ENCODE results near the gene LCA5L.
A peak's percentile ranks its signal among the peaks of the same experiment; 100 is the strongest.
"Not testable (repeated sequence)": the region's sequence is repeated elsewhere in the genome, so short reads cannot be mapped to it uniquely, and the experiment has no call there.

LCA5L gene

GRCh38 chr21:39451332-39452206, 6.0 kb upstream of the LCA5L start, which contains the start of gene SH3BGR:
SH3BGR (plus strand) TSS chr21:39451970; CDS start chr21:39452097, 127 bp downstream.
- no peak for DNase-seq (ENCODE audit: low read depth in 2 of 2)

DNA sequence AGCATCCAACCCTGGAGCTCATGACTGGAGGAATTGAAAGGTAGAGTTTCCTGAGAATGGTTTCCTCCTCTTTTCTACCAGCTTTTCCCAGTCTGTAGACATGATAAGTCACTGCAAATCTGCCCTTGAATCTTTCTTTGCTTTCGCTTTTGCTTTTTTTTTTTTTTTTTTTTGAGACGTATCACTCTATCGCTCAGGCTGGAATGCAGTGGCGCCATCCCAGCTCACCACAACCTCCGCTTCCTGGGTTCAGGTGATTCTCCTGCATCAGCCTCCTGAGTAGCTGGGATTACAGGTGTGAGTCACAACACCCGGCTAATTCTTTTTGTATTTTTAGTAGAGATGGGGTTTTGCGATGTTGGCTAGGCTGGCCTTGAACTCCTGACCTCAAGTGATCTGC, 1.7 kb upstream of the LCA5L start:
- no peak for DNase-seq (ENCODE audit: low read depth in 2 of 2)

- DNase-seq (ENCODE audit: low read depth in 2 of 2): no peak
Measured at GRCh38 chr21:39444421-39445180, 977 bp downstream of the LCA5L start.

- DNase-seq (ENCODE audit: low read depth in 2 of 2): no peak
Measured at GRCh38 chr21:39441502-39442475, 3.8 kb downstream of the LCA5L start.

DNA sequence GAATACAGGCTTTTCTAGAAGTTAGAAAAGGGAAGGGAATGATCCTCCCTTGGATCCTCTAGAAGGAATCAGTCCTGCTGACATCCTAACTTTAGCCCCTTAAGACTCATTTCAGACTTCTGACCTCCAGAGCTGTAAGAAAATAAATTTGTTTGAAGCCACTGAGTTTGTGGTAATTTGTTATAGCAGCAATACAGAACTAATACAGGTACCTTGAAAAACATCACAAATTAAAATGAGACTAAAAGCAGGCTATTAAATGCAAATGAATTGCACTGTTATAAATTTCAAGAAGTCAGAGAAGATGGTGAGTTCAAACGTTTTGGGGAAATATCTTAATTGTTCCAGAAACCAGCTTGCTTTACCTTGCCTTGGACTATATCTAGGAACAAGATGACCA, 6.3 kb downstream of the LCA5L start:
- DNase-seq (ENCODE audit: low read depth in 2 of 2): no peak

DNA sequence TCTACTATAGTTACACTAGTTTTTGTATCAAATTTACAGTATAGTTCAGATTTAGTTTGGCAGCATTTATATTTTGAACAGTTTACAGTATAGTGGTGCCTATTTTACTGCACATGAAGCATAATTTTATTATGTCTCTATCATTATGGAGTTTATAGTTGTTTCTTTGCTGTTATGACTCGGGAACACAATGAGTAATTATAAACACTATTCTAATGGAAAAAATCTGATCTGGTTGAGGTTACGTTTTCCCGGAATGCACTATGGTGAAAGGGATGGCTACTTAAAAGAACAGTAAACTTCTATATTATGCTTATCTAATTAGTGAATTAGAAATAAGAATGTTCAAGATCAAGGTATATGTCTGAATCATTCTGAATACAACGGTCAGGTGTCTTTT, 10.6 kb downstream of the LCA5L start:
- no peak for DNase-seq (ENCODE audit: low read depth in 2 of 2)

- no peak for DNase-seq (ENCODE audit: low read depth in 2 of 2)
Measured at GRCh38 chr21:39430954-39431353, 14.6 kb downstream of the LCA5L start.

DNA sequence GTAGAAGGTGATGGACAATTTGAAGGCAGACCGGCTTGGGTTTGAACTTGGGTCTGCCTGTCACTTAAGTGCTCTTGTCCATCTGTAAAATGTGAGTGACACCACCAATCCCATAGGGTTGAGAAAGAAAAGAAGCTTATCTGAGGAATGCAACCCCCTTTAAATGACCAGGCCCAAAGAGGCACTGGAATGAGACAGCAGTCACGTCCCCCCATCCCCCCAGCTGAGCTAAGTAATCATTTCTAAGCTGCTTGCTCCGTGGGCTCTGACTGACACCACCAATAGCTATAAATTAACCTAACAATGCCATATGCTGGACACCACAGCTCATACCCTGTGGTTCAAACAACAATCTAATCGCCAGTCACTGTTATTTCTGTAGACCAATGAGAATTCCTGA, 15.1 kb downstream of the LCA5L start:
- no peak for DNase-seq (ENCODE audit: low read depth in 2 of 2)

DNA sequence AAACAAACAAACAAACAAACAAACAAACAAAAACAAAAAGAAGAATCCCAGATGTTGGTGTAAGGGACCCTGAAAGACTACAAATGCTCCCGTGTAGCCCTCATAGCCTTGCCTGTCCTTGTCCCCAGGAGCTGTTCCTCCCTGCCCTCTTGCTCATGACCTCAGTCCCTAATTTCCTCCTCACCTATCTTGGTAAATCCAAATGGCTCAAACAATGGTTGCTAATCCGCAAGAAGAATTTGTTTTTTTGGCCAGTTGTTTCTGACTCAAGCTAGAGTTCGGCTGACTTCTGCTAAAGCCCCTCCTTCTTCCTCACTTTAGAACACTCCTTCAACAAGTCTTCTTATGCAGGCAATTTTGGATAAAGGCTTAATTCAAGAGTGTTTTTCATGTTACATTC, 15.6 kb downstream of the LCA5L start:
- no peak for DNase-seq (ENCODE audit: low read depth in 2 of 2)

DNA sequence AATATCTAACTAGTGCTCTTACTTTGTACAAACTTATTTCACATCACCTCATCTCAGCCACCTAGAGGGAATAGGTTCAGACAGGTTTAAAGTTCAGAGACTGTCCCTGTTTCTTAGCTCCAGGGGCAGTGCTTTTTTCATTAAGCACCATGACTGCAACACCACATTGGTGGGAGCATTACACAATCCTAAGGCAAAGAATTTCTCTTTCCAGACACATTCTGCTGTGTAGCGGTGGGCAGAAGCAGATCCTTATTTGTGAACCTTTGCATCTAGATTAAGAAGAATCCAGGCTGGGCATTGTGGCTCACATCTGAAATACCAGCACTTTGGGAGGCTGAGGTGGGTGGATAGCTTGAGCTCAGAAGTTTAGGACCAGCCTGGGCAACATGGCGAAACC, 16.1 kb downstream of the LCA5L start:
- no peak for DNase-seq (ENCODE audit: low read depth in 2 of 2)

DNA sequence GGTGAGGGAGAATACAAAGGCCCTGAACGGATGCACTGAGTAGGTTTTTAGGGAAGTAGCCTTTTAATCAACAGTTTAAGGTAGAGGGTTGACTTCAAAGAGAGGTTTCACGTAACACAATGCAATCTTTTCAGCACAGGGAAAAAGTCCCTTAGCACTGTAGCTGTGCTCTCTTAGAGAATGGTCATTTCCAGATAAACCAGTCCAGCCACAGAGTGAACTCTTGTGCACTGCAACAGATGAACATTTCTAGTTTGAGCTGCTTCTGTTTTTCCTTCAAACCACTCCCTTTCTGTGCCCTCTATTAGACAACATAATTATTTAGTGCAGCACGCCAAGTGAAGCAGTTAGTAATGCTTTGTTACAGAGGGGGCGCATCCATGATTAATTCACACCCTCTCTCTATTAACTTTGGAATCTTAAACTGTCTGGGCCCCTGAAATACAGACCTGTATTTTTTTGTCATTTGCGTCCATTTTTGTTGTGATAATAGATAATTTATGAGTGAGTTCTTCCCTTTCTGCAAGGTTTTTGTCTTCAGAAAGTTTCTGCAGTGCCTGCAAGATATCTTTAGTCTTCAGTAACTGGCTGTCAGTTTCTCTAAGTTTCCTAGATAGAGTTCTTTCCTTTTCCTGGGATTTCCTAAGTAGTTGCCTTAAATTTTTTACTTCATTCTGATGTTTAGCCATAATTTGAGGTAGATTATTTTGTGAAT, 22.9 kb downstream of the LCA5L start:
- no peak for DNase-seq (ENCODE audit: low read depth in 2 of 2)

DNA sequence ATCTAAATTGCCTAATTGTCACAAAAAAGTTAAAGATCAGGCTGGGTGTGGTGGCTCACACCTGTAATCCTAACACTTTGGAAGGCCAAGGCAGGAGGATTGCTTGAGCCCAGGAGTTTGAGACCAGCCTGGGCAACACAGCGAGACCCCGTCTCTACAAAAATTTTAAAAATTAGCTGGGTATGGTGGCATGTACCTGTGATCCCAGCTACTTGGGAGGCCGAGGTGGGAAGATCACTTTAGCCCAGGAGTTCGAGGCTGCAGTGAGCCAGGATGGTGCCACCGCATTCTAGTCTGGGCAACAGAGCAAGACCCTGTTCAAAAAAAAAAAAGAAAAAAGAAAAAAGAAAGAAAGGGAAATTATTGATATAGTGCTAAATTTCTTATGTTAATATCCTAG, 26.4 kb downstream of the LCA5L start:
- DNase-seq (ENCODE audit: low read depth in 2 of 2): not testable (repeated sequence)

DNA sequence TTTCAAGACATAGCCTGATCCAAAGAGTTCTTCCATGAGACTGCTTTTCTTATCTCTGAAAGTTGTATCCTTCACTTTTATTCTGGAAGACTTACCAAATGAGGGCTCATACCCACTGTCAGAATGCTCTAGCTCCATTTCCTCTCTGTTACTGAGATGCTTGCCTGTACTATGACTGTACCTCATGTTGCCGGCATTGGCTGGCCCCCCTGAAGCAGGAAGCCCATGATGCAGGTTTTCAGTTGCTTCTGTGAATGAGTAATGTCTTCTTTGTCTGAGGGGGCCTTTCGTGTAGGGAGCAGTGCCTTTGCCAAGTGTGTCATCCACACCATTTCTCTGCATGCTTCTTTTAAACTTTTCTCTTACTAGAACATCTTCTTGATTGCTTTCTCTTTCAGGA, 39.5 kb downstream of the LCA5L start:
- DNase-seq (ENCODE audit: low read depth in 2 of 2): no peak

DNA sequence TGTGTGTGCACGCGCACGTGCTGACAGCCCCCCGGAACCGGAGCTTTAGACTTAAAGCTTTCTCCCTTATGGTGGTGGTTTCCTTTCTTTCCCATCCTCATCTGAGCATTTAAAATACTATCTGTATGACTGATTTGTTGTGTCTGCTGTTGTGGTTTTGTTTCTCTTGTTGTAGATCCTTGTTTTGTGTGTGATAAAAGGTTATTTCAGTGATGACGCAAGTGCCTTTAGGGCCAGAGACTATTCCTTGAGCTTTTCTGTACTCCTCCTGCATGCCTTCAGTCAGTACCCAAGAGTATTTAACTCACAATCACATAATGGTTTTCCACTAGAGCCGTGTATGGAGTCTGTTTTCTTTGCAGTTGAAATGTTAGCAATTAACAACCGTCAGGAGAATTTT, 45.4 kb downstream of the LCA5L start:
- DNase-seq (ENCODE audit: low read depth in 2 of 2): no peak

DNA sequence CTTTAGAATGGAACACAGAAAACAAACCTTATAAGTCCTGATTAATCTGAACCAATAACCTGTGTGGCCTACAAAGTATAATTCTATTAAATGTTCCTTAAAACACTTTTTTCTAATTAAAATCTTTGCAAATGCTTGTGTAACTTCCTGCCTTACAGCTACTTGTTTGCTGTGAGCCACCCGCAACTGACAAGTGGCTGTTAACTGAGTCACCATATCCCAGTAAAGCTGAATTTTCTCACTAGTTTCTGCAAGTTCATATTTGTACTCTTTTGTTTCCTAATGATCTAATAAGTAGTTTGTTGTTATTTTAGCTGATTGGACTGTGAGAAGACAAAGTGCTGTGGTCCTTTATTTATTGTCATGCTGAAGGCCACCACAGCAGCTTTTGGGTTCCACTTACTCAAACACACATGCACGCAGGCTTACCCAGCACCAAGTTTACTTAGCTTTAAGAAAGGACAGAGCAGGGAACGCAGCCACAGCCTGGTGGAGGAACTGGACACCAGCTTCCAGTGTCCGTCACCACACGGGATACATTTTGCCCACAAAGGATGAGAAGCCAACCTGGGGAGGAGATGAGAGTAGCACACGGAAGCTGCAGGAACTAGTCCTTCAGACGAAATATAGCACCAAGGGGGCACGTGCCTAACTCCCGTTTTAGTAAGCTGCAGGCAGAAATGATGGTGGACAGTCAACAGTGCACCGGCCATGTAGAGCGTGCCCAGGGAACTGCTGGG, 47.8 kb downstream of the LCA5L start:
- DNase-seq (ENCODE audit: low read depth in 2 of 2): no peak

GRCh38 chr21:39392981-39393380, 52.6 kb downstream of the LCA5L start:
- no peak for DNase-seq (ENCODE audit: low read depth in 2 of 2)

GRCh38 chr21:39390212-39390765, 55.3 kb downstream of the LCA5L start:
- no peak for DNase-seq (ENCODE audit: low read depth in 2 of 2)

DNA sequence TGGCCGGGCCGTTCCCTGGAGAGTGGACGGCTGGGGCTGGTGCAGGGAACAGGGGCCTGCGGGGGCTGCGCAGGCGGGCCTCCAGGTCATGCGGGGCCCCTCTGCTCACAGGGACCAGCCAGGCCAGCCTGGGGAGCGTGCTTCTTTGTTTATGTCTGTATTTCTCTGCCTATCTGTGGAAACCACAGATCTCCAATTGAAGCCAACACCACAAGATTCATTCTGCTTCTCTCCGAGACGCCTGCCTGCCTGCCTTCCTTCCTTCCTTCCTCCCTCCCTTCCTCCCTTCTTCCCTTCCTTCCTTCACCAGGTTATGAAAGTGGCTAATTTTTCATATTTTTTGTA, 56.8 kb downstream of the LCA5L start:
- no peak for DNase-seq (ENCODE audit: low read depth in 2 of 2)

- DNase-seq (ENCODE audit: low read depth in 2 of 2): peak; percentile 77 to 87
Measured at GRCh38 chr21:39388038-39388810, 57.4 kb downstream of the LCA5L start.

All from stimulated activated CD4-positive, alpha-beta T cell treated with anti-CD3 and anti-CD28 coated beads, Interleukin-1b, Interleukin-23, amount 100 ng/mL, for 1 hour (primary cell).